ENCODE results near the gene DMAC2L. TPM values are rescaled to one million over a fixed set of nuclear protein-coding genes. Genes with fewer than 3 reads are reported as not detected.

The DMAC2L gene
- total RNA-seq, 4 donors from 2014 or later: 3.0 to 18.9 (median 9.2) TPM

GRCh38 chr14:50335389-50335788 lies 23.3 kb downstream of the DMAC2L start:
- intact Hi-C loops (cut with DNase I; ENCODE audit: low total_unique reads): no loop called here
- 34 to 70% methylated on average over 7 of the region's 7 CpGs for WGBS, 2 donors (ENCODE audit: low coverage in 1 of 2)
- no peak overlapping the region for H3K4me3 ChIP-seq
- H3K36me3 ChIP-seq: no peaks in the 10 kb centered on the region
- DNase-seq: peak; percentile 51
- TF ChIP-seq, protein P1, sequence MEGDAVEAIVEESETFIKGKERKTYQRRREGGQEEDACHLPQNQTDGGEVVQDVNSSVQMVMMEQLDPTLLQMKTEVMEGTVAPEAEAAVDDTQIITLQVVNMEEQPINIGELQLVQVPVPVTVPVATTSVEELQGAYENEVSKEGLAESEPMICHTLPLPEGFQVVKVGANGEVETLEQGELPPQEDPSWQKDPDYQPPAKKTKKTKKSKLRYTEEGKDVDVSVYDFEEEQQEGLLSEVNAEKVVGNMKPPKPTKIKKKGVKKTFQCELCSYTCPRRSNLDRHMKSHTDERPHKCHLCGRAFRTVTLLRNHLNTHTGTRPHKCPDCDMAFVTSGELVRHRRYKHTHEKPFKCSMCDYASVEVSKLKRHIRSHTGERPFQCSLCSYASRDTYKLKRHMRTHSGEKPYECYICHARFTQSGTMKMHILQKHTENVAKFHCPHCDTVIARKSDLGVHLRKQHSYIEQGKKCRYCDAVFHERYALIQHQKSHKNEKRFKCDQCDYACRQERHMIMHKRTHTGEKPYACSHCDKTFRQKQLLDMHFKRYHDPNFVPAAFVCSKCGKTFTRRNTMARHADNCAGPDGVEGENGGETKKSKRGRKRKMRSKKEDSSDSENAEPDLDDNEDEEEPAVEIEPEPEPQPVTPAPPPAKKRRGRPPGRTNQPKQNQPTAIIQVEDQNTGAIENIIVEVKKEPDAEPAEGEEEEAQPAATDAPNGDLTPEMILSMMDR (IDR thresholded peaks at IDR 0.05): peak in 1 of 5 experiments; percentile 38
- peak in 2 of 3 donors; percentile 33 to 38 for TF ChIP-seq POLR2AphosphoS5 (IDR thresholded peaks at IDR 0.05)
- no peak for TF ChIP-seq EP300 (IDR thresholded peaks at IDR 0.05; ENCODE audit: low read depth)
- H3K27ac ChIP-seq: peak overlapping the region; percentile 62 to 73 (median 66)
- H3K9me3 ChIP-seq: no peaks in the 10 kb centered on the region
- H3K27me3 ChIP-seq: no peaks in the 10 kb centered on the region
- peaks cover 10 to 40% (median 20%) of the 10 kb centered on the region in 4 donors for H3K4me1 ChIP-seq
- in situ Hi-C loops (cut with MboI; ENCODE audit: low pct_ligation_motif_present in 1 of 4, low pct_unique_long_range_greater_than_20kb in 1 of 4, low sequenced_read_pairs in 3 of 4): no loop called here

DNA sequence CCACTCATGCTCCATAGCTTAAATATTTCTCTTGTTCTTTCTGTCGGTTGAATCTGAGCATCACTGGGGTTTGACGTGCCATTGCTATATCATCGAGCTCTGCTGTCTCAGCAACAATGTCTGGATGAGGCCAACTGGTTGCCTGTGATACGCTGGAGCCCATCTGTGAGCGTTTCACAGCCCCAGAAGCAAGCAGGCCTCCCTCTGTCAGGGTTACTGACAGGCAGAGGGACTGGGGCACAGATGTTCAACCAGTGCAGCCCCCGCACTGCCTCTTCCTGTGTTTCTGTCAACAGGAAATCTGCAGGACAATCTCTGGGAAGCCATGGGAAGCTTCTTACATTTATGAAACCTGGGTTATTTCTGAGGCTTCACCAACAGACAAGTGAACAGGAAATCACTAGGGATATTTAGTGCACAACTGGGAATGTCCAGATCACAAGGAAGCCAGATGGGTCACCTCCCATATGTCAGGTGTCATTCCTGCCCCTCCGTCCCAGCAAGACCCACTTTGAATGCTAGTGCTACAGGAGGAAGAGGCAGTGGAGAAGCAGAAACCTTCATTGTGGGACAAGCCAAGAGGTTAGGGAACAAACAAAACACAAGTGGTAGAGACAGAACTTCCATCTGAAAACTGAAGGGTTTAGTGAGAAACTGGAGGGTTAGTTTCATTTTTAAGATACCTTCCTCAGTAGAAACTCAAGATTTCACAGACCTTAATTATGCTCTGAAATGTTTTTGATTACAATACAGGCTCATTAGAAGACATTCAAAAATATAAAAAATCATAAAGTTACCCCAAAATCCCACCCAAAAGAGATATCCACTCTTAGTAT lies 24.1 kb downstream of the DMAC2L start:
- TF ChIP-seq, protein P1 (IDR thresholded peaks at IDR 0.05): no peak
- TF ChIP-seq EP300 (IDR thresholded peaks at IDR 0.05; ENCODE audit: low read depth): no peak
- no peak for TF ChIP-seq POLR2A (IDR thresholded peaks at IDR 0.05)
- no peak for TF ChIP-seq POLR2AphosphoS5 (IDR thresholded peaks at IDR 0.05)
- DNase-seq: no peak
- WGBS, 2 donors (ENCODE audit: low coverage in 1 of 2): 53 to 61% methylated on average over 3 to 7 of the region's 7 CpGs
- Histone ChIP-seq H3K4me3 (no peak overlapping the region), H3K27me3 (no peaks in the 10 kb centered on the region), H3K4me1 (peaks cover 10 to 41% (median 20%) of the 10 kb centered on the region in 4 donors), H3K27ac (peak overlapping the region; percentile 62 to 73 (median 66)), H3K9me3 (no peaks in the 10 kb centered on the region), H3K36me3 (no peaks in the 10 kb centered on the region)
- intact Hi-C loops (cut with DNase I; ENCODE audit: low total_unique reads) (no loop called here), in situ Hi-C loops (cut with MboI; ENCODE audit: low pct_ligation_motif_present in 1 of 4, low pct_unique_long_range_greater_than_20kb in 1 of 4, low sequenced_read_pairs in 3 of 4) (no loop called here)

DNA sequence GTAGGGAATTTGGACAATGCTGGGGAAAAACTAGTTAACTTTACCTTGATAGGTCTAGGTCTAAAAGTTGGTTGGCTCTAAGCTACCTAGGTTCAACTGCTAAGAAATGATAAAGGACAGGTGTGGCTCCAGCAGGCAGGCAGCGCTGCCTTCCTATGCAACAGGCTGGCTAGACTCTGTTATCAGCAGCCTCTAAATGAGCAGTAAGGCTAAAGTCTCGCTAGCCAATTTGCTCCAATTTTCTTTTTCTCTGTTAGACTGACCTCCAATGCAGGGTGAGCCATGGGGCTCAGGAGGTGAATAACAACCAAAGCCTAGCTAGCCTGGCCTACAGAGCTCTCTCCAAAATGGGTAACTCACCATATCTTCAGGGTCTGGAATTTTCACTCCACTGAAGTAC lies 26.5 kb downstream of the DMAC2L start:
- no peak for DNase-seq
- Histone ChIP-seq H3K4me1 (peaks cover 15 to 60% (median 36%) of the 10 kb centered on the region in 4 donors), H3K27me3 (no peaks in the 10 kb centered on the region), H3K4me3 (no peak overlapping the region), H3K27ac (peak overlapping the region in 1 of 4 donors; percentile 21), H3K9me3 (no peaks in the 10 kb centered on the region), H3K36me3 (no peaks in the 10 kb centered on the region)
- intact Hi-C loops (cut with DNase I; ENCODE audit: low total_unique reads): no loop called here
- 72% methylated on average over 2 of the region's 2 CpGs; no CpG with 5 or more reads in 1 of the 2 donors for WGBS, 2 donors (ENCODE audit: low coverage in 1 of 2)
- in situ Hi-C loops (cut with MboI; ENCODE audit: low pct_ligation_motif_present in 1 of 4, low pct_unique_long_range_greater_than_20kb in 1 of 4, low sequenced_read_pairs in 3 of 4): no loop called here
- no peak for TF ChIP-seq EP300 (IDR thresholded peaks at IDR 0.05; ENCODE audit: low read depth)
- TF ChIP-seq POLR2A (IDR thresholded peaks at IDR 0.05): no peak
- TF ChIP-seq, protein P1 (IDR thresholded peaks at IDR 0.05): no peak
- TF ChIP-seq POLR2AphosphoS5 (IDR thresholded peaks at IDR 0.05): no peak

DNA sequence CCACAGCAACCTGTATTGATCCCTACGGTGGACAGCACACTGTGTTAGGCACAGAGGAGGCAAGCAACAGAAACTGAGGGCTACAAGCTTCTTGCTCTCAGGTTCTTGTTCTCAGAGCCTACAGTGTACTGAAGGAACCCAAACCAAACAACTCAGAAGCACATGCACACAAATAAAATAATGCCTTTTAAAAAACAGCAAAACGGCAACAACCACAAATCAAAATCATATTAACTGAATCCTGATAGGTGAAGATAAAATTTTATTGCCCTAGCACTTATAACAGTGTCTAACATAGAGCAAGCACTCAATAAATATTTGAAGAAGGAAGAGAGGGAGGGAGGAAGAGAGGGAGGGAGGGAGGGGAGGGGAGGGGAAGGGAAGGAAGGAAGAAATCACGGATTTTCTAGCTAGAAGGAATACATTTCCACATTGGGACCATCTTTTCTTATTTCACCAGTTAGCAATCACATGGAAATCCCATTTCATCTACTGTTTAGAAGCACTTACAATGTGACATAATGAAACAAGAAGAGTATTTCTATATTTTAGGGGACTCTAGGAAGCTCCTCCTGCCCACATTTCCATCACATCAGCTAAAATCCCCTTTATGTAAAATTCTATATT lies 27.2 kb downstream of the DMAC2L start:
- intact Hi-C loops (cut with DNase I; ENCODE audit: low total_unique reads): no loop called here
- in situ Hi-C loops (cut with MboI; ENCODE audit: low pct_ligation_motif_present in 1 of 4, low pct_unique_long_range_greater_than_20kb in 1 of 4, low sequenced_read_pairs in 3 of 4): no loop called here
- peaks cover 17 to 66% (median 38%) of the 10 kb centered on the region in 4 donors for H3K4me1 ChIP-seq
- no peak overlapping the region for H3K4me3 ChIP-seq
- no peak overlapping the region for H3K27ac ChIP-seq
- H3K27me3 ChIP-seq: no peaks in the 10 kb centered on the region
- DNase-seq: no peak
- WGBS, 2 donors (ENCODE audit: low coverage in 1 of 2): 20 to 39% methylated on average over 3 of the region's 3 CpGs
- no peaks in the 10 kb centered on the region for H3K9me3 ChIP-seq
- H3K36me3 ChIP-seq: no peaks in the 10 kb centered on the region
- TF ChIP-seq EP300 (IDR thresholded peaks at IDR 0.05; ENCODE audit: low read depth) (no peak), POLR2AphosphoS5 (IDR thresholded peaks at IDR 0.05) (no peak), POLR2A (IDR thresholded peaks at IDR 0.05) (no peak)
- TF ChIP-seq, protein P1 (IDR thresholded peaks at IDR 0.05): no peak

Data from transverse colon (tissue), 4 donors.